C4-2B (cell line): ENCODE data around the gene ARL2BP.

Source experiments
- ZFX ChIP-seq: fragments of 450-650 bp; IDR thresholded peaks from 2 replicates; pipeline ENCODE4 v1.6.1; 2017
- TF ChIP-seq, protein P1 (sequence below): fragments of 450-650 bp; conservative IDR thresholded peaks from 2 replicates; pipeline ENCODE4 v1.5.1; 2017; ENCODE audit warnings: mild to moderate bottlenecking

DNA sequence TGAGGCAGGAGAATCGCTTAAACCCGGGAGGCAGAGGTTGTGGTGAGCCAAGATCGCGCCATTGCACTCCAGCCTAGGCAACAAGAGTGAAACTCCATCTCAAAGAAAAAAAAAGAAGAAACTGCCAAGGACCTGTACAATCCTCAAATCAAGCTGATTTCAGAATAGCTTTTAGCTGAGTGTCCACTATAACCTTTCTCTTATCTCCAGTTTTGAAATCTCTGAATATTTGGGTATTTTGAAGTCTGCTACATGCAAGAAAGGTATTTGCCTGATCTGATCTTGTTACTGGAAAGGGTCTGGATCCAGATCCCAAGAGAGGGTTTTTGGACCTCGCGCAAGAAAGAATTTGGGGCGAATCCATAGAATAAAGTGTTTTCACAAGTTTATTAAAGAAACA is 19.1 kb upstream of the ARL2BP start:
- TF ChIP-seq, protein P1, sequence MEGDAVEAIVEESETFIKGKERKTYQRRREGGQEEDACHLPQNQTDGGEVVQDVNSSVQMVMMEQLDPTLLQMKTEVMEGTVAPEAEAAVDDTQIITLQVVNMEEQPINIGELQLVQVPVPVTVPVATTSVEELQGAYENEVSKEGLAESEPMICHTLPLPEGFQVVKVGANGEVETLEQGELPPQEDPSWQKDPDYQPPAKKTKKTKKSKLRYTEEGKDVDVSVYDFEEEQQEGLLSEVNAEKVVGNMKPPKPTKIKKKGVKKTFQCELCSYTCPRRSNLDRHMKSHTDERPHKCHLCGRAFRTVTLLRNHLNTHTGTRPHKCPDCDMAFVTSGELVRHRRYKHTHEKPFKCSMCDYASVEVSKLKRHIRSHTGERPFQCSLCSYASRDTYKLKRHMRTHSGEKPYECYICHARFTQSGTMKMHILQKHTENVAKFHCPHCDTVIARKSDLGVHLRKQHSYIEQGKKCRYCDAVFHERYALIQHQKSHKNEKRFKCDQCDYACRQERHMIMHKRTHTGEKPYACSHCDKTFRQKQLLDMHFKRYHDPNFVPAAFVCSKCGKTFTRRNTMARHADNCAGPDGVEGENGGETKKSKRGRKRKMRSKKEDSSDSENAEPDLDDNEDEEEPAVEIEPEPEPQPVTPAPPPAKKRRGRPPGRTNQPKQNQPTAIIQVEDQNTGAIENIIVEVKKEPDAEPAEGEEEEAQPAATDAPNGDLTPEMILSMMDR, result no peak
- no peak for TF ChIP-seq ZFX
